BJ (cell line): ENCODE results near the gene GNB1. TPM values are rescaled to one million over a fixed set of nuclear protein-coding genes. Genes with fewer than 3 reads are reported as not detected.

Experiments used
- CTCF ChIA-PET: fragments of 350-600 bp; formaldehyde crosslinking; extraction: SDS; loops from one replicate; lab custom pipeline; 2021; ENCODE audit warnings: antibody characterized with exemption, inconsistent platforms; lab: Yijun Ruan, JAX
- POLR2A ChIA-PET: fragments of 300-600 bp; sonication (Branson Sonifier 250); formaldehyde crosslinking; extraction: SDS; loops from one replicate; lab custom pipeline; 2021; ENCODE audit warnings: antibody characterized with exemption; lab: Charles Lee
- DNase-seq: peaks from one replicate; pipeline ENCODE4 v3.0.0-alpha.2; 2011; ENCODE audit warnings: low read depth
- H3K27me3 ChIP-seq: 2 replicates; pipeline ENCODE4 v1.6.0; 2011; ENCODE audit warnings: low read length; ENCODE audit not compliant: control insufficient read depth, insufficient read depth
- H3K36me3 ChIP-seq: 2 replicates; pipeline ENCODE4 v1.5.1; 2011; ENCODE audit warnings: low read length; ENCODE audit not compliant: control insufficient read depth, insufficient read depth
- H3K4me3 ChIP-seq: 2 replicates; pipeline ENCODE4 v1.5.1; 2011; ENCODE audit warnings: low read depth, mild to moderate bottlenecking, control low read depth, low read length
- polyA plus RNA-seq: library from polyadenylated mRNA; depleted of rRNA; stranded (reverse); fragments of >200 nt; gene quantifications from 2 replicates; pipeline ENCODE4 v1.2.3, GENCODE V29; 2011
- TF ChIP-seq, protein P1 (sequence below): IDR thresholded peaks from 2 replicates; pipeline ENCODE4 v1.5.1; 2011; ENCODE audit warnings: low read depth, mild to moderate bottlenecking, control low read depth, inconsistent platforms, low read length, moderate library complexity; ENCODE audit not compliant: insufficient read depth

GNB1 gene
- polyA plus RNA-seq, 1 experiment, result 566 TPM

DNA sequence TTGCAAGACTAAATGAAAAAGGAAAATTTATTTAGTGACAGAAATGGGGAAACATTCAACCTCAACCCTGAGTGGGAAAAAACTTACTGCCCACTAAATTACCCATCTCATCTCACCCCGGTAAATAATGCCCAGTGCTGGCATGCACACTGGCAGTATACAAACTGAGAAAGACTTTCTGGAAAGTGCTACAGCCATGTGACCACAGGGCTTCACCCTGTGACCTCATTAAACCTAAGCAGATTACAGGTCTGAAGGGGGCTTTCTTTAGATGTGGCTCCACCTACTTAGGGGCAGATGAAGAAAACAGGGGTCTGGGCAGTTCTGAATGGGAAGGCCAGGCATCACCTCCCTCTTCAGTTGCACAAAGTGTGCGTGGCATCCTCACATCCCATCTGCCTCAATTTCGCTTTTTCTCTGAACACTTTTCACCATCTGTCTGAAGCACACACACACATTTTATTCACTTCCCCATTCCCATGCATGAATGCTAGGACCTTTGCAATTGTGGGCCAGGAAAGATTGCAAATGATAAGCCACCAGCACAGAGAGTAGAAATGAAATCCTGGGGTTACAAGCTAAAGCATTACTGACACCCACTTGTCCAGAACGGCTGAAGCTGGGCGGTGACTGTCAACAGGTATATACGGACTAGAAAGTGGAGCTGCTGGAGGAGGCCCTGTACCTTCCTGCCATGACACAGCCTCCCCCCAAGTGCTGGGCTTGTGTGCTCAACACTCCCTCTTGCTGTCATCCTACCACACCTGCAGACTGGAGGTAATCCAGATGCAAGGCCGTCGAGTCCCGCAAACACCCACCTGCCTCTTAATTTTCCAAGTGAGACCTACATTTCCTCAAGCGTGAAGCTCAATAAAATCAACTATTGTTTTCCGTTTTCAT, 115.3 kb downstream of the GNB1 start:
- Histone ChIP-seq H3K4me3 (no peak overlapping the region), H3K36me3 (no peaks in the 10 kb centered on the region), H3K27me3 (no peaks in the 10 kb centered on the region)
- POLR2A ChIA-PET, result interaction anchor here (0.5 kb wide), 1 partner anchor 90 kb away, joined by 4 read pairs; no protein-coding TSS in a partner anchor
- TF ChIP-seq, protein P1, sequence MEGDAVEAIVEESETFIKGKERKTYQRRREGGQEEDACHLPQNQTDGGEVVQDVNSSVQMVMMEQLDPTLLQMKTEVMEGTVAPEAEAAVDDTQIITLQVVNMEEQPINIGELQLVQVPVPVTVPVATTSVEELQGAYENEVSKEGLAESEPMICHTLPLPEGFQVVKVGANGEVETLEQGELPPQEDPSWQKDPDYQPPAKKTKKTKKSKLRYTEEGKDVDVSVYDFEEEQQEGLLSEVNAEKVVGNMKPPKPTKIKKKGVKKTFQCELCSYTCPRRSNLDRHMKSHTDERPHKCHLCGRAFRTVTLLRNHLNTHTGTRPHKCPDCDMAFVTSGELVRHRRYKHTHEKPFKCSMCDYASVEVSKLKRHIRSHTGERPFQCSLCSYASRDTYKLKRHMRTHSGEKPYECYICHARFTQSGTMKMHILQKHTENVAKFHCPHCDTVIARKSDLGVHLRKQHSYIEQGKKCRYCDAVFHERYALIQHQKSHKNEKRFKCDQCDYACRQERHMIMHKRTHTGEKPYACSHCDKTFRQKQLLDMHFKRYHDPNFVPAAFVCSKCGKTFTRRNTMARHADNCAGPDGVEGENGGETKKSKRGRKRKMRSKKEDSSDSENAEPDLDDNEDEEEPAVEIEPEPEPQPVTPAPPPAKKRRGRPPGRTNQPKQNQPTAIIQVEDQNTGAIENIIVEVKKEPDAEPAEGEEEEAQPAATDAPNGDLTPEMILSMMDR, result no peak
- no peak for DNase-seq
- CTCF ChIA-PET, result interaction anchor here (2.4 kb wide), 1 partner anchor 131 kb away, joined by 13 read pairs; no protein-coding TSS in a partner anchor

- ChIA-PET CTCF (no interaction called here), POLR2A (interaction anchor here (0.6 kb wide), 1 partner anchor 148 kb away, joined by 4 read pairs; no protein-coding TSS in a partner anchor)
- TF ChIP-seq, protein P1, result no peak
- Histone ChIP-seq H3K4me3 (no peak overlapping the region), H3K36me3 (no peaks in the 10 kb centered on the region), H3K27me3 (no peaks in the 10 kb centered on the region)
- no peak for DNase-seq
Measured at GRCh38 chr1:1773874-1774273, 117.0 kb downstream of the GNB1 start.

- H3K36me3 ChIP-seq, result no peaks in the 10 kb centered on the region
- no peaks in the 10 kb centered on the region for H3K27me3 ChIP-seq
- POLR2A ChIA-PET, result no interaction called here
Measured at GRCh38 chr1:1771096-1771495, 119.8 kb downstream of the GNB1 start.

GRCh38 chr1:1770102-1770501, 120.8 kb downstream of the GNB1 start:
- CTCF ChIA-PET, result no interaction called here
- no peak for DNase-seq
- TF ChIP-seq, protein P1, result no peak
- no peak overlapping the region for H3K4me3 ChIP-seq
- no peaks in the 10 kb centered on the region for H3K27me3 ChIP-seq
- peaks cover 1% of the 10 kb centered on the region; the same call in 1 of the 2 replicates for H3K36me3 ChIP-seq
- POLR2A ChIA-PET, result no interaction called here

More at GRCh38 chr1:1771096-1771495, 119.8 kb downstream of the GNB1 start:
- no peak overlapping the region for H3K4me3 ChIP-seq
- TF ChIP-seq, protein P1, result no peak
- CTCF ChIA-PET, result no interaction called here
- DNase-seq, result no peak

DNA sequence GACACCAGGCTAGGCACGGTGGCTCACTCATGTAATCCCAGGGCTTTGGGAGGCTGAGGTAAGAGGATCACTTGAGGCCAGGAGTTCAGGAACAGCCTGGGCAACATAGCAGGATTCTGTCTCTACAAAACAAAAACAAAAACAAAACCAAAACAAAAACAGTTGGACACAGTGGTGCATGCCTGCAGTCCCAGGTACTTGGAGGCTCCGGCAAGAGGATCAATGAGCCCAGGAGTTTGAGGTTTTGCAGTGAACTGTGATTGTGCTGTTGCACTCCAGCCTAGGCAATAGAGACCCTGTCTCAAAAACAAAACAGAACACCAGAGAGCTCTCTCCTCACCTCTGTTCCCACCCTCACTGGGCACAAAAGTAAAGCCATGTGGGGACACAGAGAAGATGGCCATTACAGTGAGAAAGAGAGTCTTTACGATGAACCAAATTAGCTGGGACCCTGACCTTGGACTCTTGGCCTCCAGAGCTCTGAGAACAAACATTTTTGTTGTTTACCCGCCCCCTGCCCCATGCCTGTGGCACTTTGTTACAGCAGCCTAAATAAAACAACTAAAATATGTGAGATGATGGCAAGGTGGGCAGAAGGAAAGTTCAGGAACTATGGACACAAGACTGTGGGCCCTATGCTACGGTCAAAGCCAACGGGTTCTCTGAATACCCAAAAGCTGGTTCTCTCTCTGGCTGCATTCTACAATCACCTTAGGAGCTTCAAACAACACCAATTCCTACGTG, 122.5 kb downstream of the GNB1 start:
- CTCF ChIA-PET, result interaction anchor here (1.0 kb wide), 1 partner anchor 8 kb away, joined by 3 read pairs; no protein-coding TSS in a partner anchor

More for the DNA sequence above, 122.5 kb downstream of the GNB1 start:
- Histone ChIP-seq H3K36me3 (peaks cover 3% of the 10 kb centered on the region), H3K27me3 (no peaks in the 10 kb centered on the region), H3K4me3 (no peak overlapping the region)
- TF ChIP-seq, protein P1, result no peak
- POLR2A ChIA-PET, result no interaction called here
- DNase-seq, result no peak
